Activated T-cell treated with anti-CD3 and anti-CD28 coated beads for 48 hours (primary cell): ENCODE measurements around the gene ODAD2.
"Not testable (repeated sequence)": the region's sequence is repeated elsewhere in the genome, so short reads cannot be mapped to it uniquely, and the experiment has no call there.

Experiments
- DNase-seq: peaks from one replicate; pipeline ENCODE4 v3.0.0-alpha.2; 2020; ENCODE audit warnings: low read depth

Gene ODAD2

DNA sequence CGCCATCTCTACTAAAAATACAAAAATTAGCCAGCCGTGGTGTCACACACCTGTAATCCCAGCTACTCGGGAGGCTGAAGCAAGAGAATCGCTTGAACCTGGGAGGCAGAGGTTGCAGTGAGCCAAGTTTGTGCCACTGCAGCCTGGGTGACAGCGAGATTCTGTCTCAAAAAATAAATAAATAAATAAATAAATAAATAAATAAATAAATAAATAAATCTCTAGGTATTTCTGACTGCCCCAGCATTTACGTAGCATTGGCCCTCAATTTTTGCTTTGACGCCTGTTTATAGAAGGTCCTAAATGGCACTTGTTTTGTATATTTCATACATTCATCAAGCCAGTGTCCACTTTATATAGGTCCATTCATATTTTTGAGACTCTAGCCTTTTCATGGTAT, 28.9 kb downstream of the ODAD2 start:
- not testable (repeated sequence) for DNase-seq

DNA sequence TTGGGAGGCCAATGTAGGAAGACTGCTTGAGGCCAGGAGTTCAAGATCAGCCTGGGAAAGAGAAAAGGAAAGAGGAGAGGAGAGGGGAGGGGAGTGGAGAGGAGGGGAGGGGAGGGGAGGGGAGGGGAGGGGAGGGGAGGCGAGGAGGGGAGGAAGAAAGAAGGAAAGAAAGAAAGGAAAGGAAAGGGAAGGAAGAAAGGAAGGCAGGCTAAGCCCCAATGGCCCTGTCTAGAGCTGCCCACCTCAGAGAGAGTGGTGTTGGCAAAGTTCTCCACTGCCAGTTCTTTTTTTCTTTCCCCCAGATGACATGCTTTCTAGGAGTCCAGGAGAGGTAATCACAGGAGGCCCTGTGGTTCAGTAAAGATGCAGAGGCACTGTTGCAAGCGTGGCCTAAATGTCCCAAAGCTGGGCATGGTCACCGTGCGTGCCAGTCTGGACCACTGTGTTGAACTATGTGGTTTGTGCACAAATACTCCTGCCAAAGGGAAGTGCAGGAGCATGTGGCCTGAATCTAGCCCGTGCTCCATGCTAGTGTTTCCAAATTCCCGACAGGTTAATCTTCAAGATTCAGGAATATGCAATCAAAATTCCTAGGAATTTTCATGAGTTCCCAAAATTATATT, 39.7 kb downstream of the ODAD2 start:
- DNase-seq, result no peak

DNA sequence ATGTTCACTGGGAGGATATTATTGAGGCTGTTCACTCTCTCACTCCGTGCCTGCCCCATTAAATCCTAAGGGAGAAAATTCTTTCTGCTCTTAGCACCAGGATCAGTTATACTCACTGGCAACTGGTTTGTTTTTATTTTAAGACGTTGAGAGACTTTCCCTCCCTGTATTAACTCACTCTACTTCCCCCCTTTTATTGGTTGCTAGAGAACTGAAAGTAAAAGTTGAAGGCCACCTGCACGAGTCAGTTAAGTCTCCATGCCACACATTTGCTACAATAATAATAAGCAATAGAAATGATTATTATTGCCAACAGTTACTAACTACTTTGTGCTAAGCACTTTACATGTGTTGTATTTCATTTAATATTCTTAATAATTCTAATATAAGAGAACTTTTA, 40.5 kb downstream of the ODAD2 start:
- not testable (repeated sequence) for DNase-seq

DNA sequence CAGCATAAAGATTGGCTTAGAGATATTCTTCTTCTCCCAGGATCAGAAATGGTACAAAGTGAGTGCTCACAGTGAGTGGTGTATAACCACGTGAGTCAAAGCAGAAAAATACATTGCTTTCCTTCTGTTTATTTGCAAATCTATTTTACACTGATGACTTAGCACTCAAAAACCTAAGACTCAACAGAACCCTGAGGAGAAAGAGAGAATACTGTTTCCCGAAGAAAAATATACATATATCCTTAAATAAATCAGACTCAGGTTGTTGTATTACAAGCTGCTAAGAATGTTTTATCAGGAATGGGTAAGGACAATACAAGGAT, 48.7 kb downstream of the ODAD2 start:
- no peak for DNase-seq

DNA sequence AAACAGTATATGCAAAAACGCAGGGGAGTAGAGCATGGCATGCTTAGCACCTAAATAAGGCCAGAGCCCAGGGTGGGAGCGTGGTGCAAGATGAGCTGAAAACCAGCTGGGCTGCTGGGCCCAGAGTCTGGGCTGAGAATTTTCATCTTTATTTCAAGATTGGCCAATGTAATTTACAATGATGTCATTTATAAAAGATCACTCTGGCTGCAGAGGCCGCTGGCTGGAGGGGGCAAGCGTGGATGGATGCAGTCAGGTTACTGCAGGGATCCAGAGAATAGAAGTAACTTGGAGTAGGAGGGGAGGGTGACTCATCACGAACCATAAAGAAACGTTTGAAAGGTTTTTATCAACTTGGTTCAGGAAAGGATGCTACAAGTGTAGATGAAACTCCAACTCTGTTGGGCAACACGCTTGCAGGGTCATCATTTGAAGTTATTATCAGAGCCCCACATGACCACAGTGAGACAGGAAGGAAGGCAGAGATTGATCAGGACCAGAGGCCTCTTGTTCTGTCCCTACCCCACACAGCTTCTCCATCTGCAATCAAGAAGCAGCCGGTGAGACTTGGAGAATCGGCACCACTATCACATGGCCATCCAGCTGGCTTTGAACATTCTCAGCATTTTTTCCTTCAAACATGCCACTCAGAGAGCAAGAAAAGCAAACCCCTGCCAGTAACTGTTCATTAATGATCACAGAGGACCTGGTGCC, 49.2 kb downstream of the ODAD2 start:
- no peak for DNase-seq

DNA sequence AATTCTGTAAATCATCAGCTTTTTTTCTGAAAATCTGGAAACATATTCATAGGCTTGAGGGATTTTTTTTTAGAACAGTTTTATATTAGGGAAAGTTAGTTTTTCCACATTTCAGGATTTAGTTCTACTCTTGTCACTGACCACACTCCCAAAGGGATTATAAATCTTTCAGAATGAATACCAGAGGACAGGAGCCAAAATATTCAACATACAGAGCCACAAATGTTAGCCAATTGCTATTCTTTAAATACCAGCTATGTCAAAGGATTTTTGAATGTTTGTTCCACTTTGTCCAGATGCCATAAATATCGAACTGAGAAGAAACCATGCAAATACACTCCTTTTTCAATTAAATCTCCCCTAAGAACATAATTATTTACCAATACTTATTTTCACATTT, 50.7 kb downstream of the ODAD2 start:
- no peak for DNase-seq

DNA sequence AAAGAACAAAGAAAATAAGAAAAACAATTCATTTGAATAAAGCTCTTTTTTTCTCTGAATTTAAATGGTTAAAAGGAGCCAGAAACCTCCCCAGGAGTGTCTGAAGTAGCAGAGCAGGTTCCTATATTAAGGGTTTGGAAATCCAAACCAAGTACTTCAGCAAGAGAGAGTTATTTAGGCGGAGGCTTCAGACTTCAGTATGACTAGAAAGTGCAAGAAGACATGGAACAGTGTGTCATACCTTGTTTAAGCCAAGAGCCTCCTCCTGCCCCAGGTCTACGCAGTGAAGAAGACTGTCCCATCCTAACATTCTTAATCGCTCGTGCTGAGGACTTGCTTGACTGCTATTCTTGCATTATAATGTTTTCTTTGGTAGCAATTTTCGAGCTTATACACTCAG, 51.3 kb downstream of the ODAD2 start:
- no peak for DNase-seq

DNA sequence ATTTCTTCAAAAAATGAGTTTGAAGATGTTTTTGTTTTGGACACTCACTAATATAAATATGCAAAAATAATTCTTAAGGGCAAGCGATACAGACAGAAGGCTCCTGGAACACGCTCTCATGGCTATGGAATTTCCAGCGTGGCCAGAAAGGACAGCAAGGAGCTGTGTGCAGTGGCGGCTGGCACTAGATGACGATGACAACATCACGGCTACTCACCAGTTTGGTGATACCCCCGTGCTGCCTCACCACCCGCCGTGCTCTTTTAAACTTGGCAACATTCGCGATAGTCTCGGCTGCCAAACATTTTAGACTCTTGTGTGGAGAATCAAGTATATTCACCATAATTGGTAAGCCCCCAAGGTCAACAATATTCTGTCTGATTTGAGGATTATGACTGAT, 54.9 kb downstream of the ODAD2 start:
- DNase-seq, result no peak

DNA sequence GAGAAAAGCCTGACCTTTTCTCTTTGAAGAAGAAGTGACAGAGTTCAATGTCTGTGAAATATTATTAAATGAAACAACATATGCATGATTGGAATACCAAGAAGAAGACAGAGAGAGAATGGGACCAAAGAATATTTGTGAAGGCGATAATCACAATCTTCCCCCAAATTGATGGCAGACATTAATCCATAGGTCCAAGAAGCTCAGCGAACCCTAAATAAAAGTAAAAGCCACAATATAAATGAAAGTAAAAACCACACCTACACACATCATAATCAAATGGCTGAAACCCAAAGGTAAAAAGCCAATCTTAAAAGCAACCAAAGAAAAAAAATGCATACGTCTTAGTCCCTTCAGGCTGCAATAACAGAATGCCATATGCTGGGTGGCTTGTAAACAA, 84.0 kb downstream of the ODAD2 start:
- DNase-seq, result no peak

DNA sequence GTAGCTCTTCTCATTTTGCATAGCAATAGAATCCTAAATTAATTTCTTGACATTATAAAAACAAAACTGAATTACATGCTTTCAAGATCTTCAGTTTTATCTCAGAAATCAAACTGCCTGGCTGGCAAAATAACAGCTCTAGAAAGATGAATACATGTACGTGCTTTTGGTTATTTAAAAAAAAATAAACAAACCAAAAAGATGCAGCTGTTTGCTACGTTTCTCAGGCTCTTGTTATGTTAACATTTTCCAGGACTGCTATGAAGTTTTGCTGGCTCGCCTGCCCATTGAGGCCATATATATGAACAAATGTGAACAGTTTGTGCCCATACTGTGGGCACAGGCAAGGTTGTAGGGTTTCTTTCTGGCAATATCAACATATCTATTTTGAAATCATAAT, 86.6 kb downstream of the ODAD2 start:
- no peak for DNase-seq

DNA sequence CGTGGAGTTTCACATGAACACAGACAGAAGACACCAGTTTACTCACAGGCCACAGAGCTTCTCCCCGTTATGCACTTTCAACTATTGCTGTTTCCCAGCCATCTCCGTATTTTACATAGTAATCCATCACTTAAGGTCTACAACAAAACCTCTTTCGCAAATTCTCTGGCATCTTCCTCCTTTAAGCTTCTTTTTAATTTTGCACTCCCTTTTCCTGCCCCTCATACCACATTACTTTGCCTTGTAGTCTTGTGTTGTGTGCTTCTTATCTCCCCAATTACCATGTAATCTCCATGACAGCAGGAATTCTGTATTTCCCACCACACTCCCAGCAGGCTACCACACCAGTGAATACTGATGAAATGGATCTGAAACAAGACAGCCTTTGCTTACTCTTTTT, 87.3 kb downstream of the ODAD2 start:
- no peak for DNase-seq

DNA sequence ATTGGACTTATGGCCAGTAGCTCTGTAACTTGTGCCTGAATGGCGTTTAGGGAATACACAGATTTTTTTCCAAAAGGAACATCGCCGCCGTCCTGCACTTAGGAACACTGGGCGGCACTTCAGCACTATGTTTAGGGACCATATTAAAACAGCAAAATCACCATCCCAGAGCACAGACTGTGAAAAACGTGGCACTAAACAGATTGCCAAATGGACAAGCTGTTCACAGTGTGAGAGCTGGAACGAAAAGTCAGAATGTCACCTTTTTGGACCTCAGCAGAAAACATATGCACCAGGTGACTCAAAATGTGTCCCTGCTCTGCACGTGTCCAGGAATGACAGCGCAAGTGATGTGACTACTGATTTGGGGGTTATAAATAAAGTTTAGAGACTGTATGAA, 87.9 kb downstream of the ODAD2 start:
- no peak for DNase-seq

DNA sequence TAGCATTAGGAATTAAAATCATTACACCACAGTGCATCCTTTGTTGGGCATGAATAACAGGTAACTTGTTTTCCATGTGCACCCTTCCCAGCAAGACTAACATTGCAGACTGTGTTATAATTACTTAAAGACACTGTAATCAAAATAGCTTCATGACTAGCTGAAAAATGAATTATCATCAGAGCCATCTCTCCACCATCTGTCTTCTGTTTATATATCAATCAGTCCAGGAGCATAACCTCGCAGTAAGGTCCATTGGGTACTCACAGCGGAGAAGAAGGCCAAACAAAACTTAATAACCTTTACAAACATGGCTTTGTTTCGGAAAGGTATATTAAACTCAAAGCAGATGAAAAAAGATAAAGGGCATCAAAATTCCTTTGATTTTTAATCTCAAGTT, 90.6 kb downstream of the ODAD2 start:
- DNase-seq, result no peak

DNA sequence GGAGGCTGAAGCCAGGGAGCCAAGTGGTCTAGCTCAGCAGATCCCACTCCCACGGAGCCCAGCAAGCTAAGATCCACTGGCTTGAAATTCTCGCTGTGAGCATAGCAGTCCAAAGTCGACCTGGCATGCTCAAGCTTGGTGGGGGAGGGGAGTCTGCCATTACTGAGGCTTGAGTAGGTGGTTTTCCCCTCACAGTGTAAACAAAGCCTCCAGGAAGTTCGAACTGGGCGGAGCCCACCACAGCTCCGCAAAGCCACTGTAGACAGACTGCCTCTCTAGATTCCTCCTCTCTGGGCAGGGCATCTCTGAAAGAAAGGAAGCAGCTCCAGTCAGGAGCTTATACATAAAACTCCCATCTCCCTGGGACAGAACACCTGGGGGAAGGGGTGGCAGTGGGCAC, 99.4 kb downstream of the ODAD2 start:
- DNase-seq, result not testable (repeated sequence)

DNA sequence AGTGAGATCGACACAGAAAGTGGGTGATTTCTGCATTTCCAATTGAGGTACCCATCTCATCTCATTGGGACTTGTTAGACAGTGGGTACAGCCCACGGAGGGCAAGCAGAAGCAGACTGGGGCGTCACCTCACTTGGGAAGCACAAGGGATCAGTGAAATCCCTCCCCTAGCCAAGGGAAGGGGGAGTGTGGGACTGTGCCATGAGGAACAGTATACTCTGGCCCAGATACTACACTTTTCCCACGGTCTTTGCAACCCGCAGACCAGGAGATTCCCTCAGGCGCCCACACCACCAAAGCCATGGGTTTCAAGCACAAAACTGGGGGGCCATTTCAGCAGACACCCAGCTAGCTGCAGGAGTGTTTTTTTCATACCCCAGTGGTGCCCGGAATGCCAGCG, 99.8 kb downstream of the ODAD2 start:
- DNase-seq, result no peak

DNA sequence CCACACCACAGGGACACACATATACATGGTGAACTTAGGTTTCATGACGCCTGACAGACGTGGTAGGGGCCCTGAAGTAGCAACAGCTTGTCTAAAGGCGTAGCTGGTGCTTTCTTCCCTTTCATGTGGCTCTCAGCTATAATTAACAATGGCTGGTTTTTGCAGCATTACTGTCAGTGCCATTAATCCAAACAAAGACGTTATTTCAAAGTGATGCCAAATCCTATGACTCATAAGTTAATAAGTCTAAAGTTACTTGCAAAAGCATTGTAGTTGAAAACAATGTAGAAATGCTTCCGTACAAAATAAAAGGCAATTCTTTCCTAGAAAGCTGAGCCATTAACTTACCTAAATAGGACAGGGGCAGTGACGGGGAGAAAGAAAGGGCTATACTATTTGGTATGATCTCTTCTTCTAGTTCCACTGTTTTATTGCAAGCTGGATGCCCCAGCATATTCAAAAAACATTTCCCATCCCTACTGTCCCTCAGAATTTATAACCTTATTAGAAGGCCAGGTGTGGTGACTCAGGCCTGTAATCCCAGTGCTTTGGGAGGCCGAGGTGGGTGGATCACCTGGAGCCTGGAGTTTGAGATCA, 105.4 kb downstream of the ODAD2 start:
- no peak for DNase-seq

DNA sequence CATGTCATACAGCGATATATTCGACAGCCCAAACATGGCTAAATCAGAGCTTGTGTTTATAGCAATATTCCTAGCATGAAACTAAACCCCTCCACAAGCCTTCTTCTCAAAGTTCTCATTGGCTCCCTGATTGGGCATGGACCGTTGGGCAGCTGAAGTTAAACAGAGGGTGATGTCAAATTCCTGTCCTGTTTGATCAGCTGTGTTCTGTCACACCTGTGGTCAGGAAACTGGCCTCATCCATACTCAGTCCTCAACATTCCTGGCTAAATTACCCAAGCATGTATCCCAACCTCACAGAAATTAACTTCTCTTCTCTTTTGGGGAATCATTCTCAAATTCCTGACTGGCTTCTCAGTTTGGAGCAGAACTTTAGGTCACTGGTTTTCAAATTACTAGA, 107.9 kb downstream of the ODAD2 start:
- no peak for DNase-seq

DNA sequence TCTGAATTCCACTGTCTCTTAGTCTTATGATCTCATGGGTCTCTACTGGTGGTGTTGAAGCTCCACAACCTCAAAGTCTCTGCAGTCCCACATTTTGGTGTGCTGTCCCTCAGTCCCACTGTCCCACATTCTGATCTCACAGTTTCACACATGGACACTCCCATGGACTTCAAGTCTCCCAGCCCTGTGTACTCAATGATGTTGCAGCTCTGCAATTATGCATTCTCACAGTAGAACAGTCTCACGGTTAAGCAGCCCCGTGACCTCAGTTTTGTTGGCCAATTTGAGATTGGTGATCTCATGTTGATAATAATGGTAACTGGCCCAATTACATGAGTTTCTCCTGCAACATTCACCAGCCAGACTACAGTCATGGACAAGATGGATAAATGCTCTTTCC, 109.4 kb downstream of the ODAD2 start:
- DNase-seq, result no peak

DNA sequence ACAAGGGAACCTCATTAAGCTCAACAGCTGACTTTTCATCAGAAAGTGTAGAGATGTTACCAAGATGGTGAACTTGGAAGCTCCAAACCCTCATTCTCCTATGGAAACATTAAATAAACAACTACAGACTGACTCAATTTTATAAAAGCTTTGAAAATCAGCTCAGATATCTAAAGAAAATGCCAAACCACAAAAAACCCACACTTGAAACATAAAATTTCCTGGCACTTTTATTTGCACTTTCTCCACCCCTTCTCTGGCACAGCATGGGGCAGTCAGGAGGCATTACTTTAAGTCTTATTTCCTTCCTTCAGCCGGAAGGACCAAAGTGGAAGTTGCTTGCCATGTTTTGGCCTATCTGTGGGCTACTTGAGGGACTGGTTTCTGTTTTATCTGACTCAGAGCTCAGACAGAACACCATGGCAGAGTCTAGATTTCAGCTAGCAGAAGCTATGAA, 114.7 kb downstream of the ODAD2 start:
- DNase-seq, result no peak

DNA sequence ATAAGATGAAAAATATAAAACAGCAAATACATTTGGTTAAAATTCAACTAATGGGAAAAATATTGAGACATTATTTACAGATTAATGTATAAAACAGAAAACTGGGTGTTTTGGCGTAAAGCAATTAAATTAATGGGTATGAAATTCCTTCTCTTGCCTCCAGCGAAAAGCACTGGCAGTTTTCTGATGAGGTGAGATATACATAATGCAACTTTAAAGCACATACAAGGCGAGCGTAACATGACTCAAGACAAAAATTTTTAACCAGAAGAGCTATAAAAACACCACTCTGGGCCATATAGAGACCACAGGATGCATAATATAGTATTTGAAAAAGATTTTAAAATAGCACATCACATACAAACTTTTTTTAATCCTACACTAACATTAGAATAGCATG, 120.6 kb downstream of the ODAD2 start:
- no peak for DNase-seq

DNA sequence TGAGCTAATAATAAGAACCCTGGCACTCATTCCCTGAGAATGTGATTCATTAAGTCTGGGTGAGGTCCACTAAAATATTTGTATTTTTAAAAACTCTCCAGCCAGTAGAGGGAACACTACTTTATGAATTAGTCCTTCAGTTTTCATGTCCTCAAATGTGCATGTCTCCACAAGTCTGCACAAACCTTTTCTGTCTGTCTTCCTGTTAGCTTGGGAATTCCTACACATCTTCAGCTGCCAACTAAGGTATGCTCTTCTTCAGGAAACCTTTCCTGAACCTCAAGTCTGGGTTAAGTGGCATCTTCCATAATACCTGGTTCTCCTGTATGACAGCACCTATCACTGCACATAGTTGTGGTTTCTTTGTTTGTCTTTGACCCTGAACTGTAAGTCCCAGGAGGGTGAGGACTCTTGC, 133.7 kb downstream of the ODAD2 start:
- DNase-seq, result no peak

DNA sequence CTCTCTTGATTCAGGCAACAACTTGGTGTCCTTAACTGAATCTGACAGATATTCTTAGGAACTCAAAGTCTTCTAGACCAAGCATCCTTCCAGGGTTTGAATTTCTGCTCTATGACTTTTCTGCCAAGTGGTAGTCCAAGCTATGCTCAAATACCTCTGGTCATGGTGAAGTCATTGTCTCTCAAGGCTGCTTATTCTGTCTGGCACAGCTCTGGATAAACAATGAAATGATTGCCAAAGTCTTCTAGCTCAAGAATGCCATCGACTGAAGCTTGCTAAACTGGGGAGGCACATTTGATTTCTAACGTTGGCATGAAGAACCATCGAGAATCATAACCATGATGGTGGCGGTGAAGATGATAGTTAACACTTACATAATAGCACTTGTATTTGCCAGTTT, 137.1 kb downstream of the ODAD2 start:
- DNase-seq, result no peak

DNA sequence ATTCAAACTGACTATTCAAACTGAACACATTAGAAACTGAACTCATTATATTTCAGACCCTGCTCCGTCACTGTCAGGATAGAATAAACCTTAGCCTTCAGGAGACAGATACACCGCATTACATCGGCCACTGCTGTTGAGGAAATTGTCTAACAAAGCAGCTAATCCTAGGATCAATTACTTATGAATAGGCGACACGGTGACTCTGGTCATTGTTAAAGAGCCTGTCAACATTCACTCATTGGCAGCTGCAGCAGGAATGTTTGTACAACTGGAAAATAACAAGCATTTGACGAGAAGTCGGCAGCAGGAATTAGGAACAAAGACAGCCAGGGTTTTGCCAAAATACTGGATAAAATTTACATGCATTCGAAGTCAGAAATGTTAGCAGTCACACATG, 141.3 kb downstream of the ODAD2 start:
- no peak for DNase-seq

DNA sequence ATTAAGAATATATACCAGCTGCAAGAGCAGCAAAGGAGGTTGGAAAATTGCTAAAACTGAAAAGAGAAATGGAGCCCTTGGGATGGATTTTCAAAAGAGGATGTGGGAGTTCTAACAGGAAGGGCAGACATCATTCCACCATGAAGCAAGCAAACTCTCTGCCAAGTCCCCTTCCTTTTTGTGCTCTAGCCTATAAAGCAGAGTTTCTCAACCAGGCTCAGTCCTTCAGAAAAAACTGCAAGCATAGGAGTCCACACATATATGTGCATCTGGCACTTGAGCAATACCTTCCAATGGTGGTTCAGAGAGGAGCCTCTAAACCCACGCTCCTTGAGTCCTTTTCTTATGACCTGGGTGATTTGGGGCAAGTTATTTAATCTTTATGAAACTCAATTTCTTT, 154.7 kb downstream of the ODAD2 start:
- no peak for DNase-seq
